AG04450 (cell line): ENCODE measurements around the gene CERS6. TPM values are rescaled to one million over a fixed set of nuclear protein-coding genes. Genes with fewer than 3 reads are reported as not detected.

Experiments
- CTCF ChIA-PET: fragments of 300-600, 350-600 bp; formaldehyde crosslinking; extraction: SDS; loops from one replicate; lab custom pipeline; 2022; ENCODE audit warnings: antibody characterized with exemption, inconsistent platforms; lab: Charles Lee
- POLR2A ChIA-PET: fragments of 350-600 bp; formaldehyde crosslinking; extraction: SDS; loops from one replicate; lab custom pipeline; 2021; ENCODE audit warnings: antibody characterized with exemption, inconsistent platforms; lab: Yijun Ruan, JAX
- DNase-seq: peaks from one replicate; pipeline ENCODE4 v3.0.0-alpha.2; 2011; ENCODE audit warnings: low read depth, low spot score
- H3K27ac ChIP-seq: one replicate; pipeline ENCODE4 v1.5.1; 2012; ENCODE audit warnings: low read depth, low read length, control low read depth
- H3K27me3 ChIP-seq: one replicate; pipeline ENCODE4 v1.6.0; 2012; ENCODE audit warnings: low read length; ENCODE audit not compliant: control insufficient read depth, insufficient read depth
- H3K4me3 ChIP-seq: 2 replicates; pipeline ENCODE4 v1.5.1; 2011; ENCODE audit warnings: mild to moderate bottlenecking, low read depth, low read length, control low read depth
- H3K9me3 ChIP-seq: 2 replicates; pipeline ENCODE4 v1.5.1; 2012; ENCODE audit warnings: low read length; ENCODE audit not compliant: control insufficient read depth, insufficient read depth
- polyA plus RNA-seq: library from polyadenylated mRNA; depleted of rRNA; stranded (reverse); fragments of >200 nt; gene quantifications from 2 replicates; pipeline ENCODE4 v1.2.3, GENCODE V29; 2011
- TF ChIP-seq, protein P1 (sequence below): IDR thresholded peaks from 2 replicates; pipeline ENCODE4 v1.5.1; 2011; ENCODE audit warnings: low read depth, low read length, control low read depth, inconsistent platforms

Gene CERS6
- polyA plus RNA-seq, 1 experiment = 6.2 TPM

DNA sequence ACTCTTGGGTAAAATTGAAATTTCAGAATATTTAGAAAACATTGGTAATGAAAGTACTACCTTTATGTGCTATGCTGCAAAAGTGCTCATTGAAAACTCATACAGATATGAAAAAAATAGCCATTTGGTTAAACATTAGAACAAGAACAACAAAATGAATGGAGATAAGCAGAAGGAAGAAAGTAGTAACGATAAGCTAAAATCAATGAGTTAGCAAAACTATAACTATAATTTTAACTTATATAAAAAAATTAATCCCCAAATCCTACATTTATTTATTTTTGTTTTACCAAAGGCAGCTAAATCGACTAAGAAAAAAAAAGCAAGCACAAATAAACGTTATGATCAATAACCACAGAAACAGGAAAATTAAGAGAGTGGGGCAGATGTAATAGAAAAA is 99.2 kb downstream of the CERS6 start:
- CTCF ChIA-PET = no interaction called here
- DNase-seq = no peak
- TF ChIP-seq, protein P1, sequence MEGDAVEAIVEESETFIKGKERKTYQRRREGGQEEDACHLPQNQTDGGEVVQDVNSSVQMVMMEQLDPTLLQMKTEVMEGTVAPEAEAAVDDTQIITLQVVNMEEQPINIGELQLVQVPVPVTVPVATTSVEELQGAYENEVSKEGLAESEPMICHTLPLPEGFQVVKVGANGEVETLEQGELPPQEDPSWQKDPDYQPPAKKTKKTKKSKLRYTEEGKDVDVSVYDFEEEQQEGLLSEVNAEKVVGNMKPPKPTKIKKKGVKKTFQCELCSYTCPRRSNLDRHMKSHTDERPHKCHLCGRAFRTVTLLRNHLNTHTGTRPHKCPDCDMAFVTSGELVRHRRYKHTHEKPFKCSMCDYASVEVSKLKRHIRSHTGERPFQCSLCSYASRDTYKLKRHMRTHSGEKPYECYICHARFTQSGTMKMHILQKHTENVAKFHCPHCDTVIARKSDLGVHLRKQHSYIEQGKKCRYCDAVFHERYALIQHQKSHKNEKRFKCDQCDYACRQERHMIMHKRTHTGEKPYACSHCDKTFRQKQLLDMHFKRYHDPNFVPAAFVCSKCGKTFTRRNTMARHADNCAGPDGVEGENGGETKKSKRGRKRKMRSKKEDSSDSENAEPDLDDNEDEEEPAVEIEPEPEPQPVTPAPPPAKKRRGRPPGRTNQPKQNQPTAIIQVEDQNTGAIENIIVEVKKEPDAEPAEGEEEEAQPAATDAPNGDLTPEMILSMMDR = no peak
- POLR2A ChIA-PET = no interaction called here
- no peak overlapping the region for H3K4me3 ChIP-seq
- no peak overlapping the region for H3K27ac ChIP-seq
- H3K9me3 ChIP-seq = no peaks in the 10 kb centered on the region
- H3K27me3 ChIP-seq = no peaks in the 10 kb centered on the region

DNA sequence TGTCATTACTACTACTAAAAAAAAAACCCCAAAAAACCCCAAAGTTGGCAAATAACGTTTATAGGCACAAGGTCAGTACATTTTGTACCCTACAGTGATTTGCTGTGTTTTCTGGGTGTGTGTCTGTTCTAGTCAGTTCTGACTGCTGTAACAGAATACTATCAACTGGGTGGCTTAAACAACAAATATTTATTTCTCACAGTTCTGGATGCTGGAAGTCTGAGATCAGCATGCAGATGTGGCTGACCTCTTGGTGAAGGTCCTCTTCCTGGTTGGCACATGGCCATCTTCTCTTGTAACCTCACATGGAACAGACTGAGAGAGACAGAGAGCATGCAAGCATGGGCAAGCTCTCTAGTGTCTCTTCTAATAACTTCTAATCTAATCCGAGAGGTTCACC is 103.1 kb downstream of the CERS6 start:
- TF ChIP-seq, protein P1 = no peak
- no peaks in the 10 kb centered on the region for H3K9me3 ChIP-seq
- no peak for DNase-seq
- CTCF ChIA-PET = no interaction called here
- no peaks in the 10 kb centered on the region for H3K27me3 ChIP-seq
- POLR2A ChIA-PET = no interaction called here
- H3K27ac ChIP-seq = no peak overlapping the region
- no peak overlapping the region for H3K4me3 ChIP-seq

DNA sequence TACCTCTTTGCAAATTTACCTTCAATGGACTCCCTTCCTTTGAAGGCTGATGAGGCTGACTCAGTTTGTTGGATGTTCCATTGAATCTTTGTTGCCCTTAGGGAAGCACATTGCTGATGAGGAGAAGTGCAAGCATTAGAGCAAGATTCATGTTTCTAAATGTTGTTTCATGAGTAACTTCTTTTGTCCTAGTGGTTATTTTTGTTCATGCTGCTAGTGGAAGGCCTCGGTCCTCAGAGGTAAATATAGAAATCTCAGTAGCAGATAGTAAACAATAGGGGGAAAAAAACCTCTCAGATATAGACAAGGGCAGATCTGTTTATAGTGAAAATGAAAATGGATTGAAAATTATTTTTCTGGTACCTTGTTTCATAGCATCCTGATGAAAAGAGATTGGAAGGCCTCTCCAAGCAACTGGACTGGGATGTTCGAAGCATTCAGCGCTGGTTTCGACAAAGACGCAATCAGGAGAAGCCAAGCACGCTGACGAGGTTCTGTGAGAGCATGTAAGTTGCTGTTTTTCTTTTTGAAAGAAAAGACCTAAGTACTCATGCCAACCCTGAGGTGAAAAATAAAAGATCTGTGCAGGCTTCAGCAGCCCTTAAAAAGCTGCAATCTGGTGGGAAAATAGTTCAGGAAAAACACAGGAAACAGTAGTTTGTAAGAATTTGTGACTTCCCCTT is 104.9 kb downstream of the CERS6 start:
- ChIA-PET POLR2A (no interaction called here), CTCF (no interaction called here)
- TF ChIP-seq, protein P1 = no peak
- Histone ChIP-seq H3K4me3 (no peak overlapping the region), H3K9me3 (no peaks in the 10 kb centered on the region), H3K27ac (no peak overlapping the region), H3K27me3 (no peaks in the 10 kb centered on the region)
- no peak for DNase-seq

DNA sequence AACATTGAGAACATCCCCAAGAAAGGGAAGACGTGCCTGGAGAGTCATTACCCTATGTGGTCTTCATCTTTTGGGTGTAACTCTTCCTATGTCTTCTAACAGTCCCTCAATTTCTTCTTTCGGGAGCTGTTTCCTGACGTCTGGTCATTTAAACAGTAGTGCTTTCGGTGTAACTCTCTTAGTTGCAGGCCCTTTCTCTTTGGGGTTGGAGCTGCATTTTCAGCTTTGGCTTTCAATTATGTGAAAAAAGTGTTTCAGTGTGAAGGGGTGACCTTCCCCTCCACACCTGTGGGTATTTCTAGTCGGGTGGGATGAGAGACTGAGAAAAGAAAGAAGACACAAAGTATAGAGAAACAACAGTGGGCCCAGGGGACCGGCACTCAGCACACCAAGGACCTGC is 105.9 kb downstream of the CERS6 start:
- no peaks in the 10 kb centered on the region for H3K27me3 ChIP-seq
- H3K4me3 ChIP-seq = no peak overlapping the region
- DNase-seq = no peak
- ChIA-PET CTCF (no interaction called here), POLR2A (no interaction called here)
- no peaks in the 10 kb centered on the region for H3K9me3 ChIP-seq
- TF ChIP-seq, protein P1 = no peak
- no peak overlapping the region for H3K27ac ChIP-seq

DNA sequence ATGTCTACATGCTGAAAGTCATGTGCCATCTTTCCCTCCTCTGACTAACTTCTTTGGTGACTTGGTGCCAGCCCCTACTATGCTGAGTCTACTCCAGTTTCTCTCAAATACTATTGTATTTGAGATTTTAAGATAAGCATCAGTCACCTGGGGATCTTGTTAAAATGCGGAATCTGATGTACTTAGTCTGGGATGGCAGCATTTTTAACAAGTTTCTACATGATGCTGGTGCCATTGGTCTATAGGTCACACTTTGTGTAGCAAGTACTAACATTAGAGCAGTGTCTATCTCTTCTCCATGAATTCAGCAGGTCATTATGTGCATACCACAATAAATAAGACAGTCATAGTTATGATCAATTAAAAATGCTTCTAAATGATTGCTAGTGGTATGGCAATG is 106.9 kb downstream of the CERS6 start:
- Histone ChIP-seq H3K9me3 (no peaks in the 10 kb centered on the region), H3K4me3 (no peak overlapping the region), H3K27me3 (no peaks in the 10 kb centered on the region), H3K27ac (no peak overlapping the region)
- ChIA-PET CTCF (no interaction called here), POLR2A (no interaction called here)
- TF ChIP-seq, protein P1 = no peak
- DNase-seq = no peak
